Trophoblast cell (in vitro differentiated cells and primary cell): Measurements from ENCODE around the gene ZNF865.

Experiments
- DNase-seq, 2 donors: peaks; one replicate each; pipeline ENCODE4 v3.0.0-alpha.2; 2016
- H2AFZ ChIP-seq: 2 replicates; pipeline ENCODE4 v1.6.1; 2013; ENCODE audit warnings: low read length, moderate library complexity, mild to moderate bottlenecking; ENCODE audit not compliant: insufficient read depth, poor library complexity
- H2AK5ac ChIP-seq: 2 replicates; pipeline ENCODE4 v1.6.1; 2013; ENCODE audit warnings: mild to moderate bottlenecking, low read length
- H2BK120ac ChIP-seq: 2 replicates; pipeline ENCODE4 v1.6.1; 2013; ENCODE audit warnings: low read length, mild to moderate bottlenecking, moderate library complexity; ENCODE audit not compliant: insufficient read depth, poor library complexity
- H2BK12ac ChIP-seq: 2 replicates; pipeline ENCODE4 v1.6.1; 2013; ENCODE audit warnings: mild to moderate bottlenecking, low read length, moderate library complexity
- H2BK5ac ChIP-seq: 2 replicates; pipeline ENCODE4 v1.6.1; 2013; ENCODE audit warnings: low read length, low read depth, moderate library complexity, mild to moderate bottlenecking; ENCODE audit not compliant: poor library complexity
- H3K14ac ChIP-seq: 2 replicates; pipeline ENCODE4 v1.6.1; 2013; ENCODE audit warnings: mild to moderate bottlenecking, low read length
- H3K18ac ChIP-seq: 2 replicates; pipeline ENCODE4 v1.6.1; 2013; ENCODE audit warnings: mild to moderate bottlenecking, low read length
- H3K23ac ChIP-seq: 2 replicates; pipeline ENCODE4 v1.6.1; 2013; ENCODE audit warnings: low read length
- H3K27ac ChIP-seq: 2 replicates; pipeline ENCODE4 v1.5.1; 2013; ENCODE audit warnings: low read depth, mild to moderate bottlenecking, inconsistent platforms, low read length, moderate library complexity
- H3K27me3 ChIP-seq: 2 replicates; pipeline ENCODE4 v1.6.1; 2013; ENCODE audit warnings: inconsistent platforms, mild to moderate bottlenecking, low read length, moderate library complexity; ENCODE audit not compliant: insufficient read depth
- H3K36me3 ChIP-seq, 2 experiments: 1 replicate in 1 of 2; 2 replicates in 1 of 2; pipeline ENCODE4 v1.6.1; 2013; ENCODE audit warnings: low read length in 2 of 2, mild to moderate bottlenecking in 2 of 2, moderate library complexity in 1 of 2; ENCODE audit not compliant: insufficient read depth in 2 of 2, control insufficient read depth in 1 of 2
- H3K4ac ChIP-seq: 2 replicates; pipeline ENCODE4 v1.6.1; 2013; ENCODE audit warnings: low read depth, mild to moderate bottlenecking, low read length, moderate library complexity
- H3K4me1 ChIP-seq, 2 experiments: 1 replicate in 1 of 2; 2 replicates in 1 of 2; pipeline ENCODE4 v1.6.1; 2013; ENCODE audit warnings: low read length in 2 of 2, mild to moderate bottlenecking in 2 of 2, moderate library complexity in 1 of 2; ENCODE audit not compliant: insufficient read depth in 2 of 2, control insufficient read depth in 1 of 2
- H3K4me2 ChIP-seq: 2 replicates; pipeline ENCODE4 v1.6.1; 2013; ENCODE audit warnings: inconsistent platforms, mild to moderate bottlenecking, low read length, moderate library complexity
- H3K4me3 ChIP-seq: 2 replicates; pipeline ENCODE4 v1.5.1; 2013; ENCODE audit warnings: mild to moderate bottlenecking, low read depth, low read length, inconsistent platforms
- H3K79me1 ChIP-seq: one replicate; pipeline ENCODE4 v1.6.1; 2013; ENCODE audit warnings: low read length
- H3K79me2 ChIP-seq: 2 replicates; pipeline ENCODE4 v1.6.1; 2013; ENCODE audit warnings: low read length, mild to moderate bottlenecking; ENCODE audit not compliant: control insufficient read depth, insufficient read depth, poor library complexity
- H3K9ac ChIP-seq: 2 replicates; pipeline ENCODE4 v1.6.1; 2013; ENCODE audit warnings: mild to moderate bottlenecking, low read length
- H3K9me3 ChIP-seq: 2 replicates; pipeline ENCODE4 v1.6.1; 2013; ENCODE audit warnings: low read depth, mild to moderate bottlenecking, control low read depth, inconsistent platforms, low read length; ENCODE audit not compliant: insufficient read depth
- H4K12ac ChIP-seq: 2 replicates; pipeline ENCODE4 v1.6.1; 2013; ENCODE audit warnings: low read depth, mild to moderate bottlenecking, low read length, moderate library complexity
- H4K8ac ChIP-seq: 2 replicates; pipeline ENCODE4 v1.6.1; 2013; ENCODE audit warnings: low read depth, mild to moderate bottlenecking, low read length, moderate library complexity
- H4K91ac ChIP-seq: one replicate; pipeline ENCODE4 v1.6.1; 2013; ENCODE audit warnings: low read depth, mild to moderate bottlenecking, low read length, moderate library complexity
- WGBS: extraction: QIAGEN DNeasy Blood & Tissue Kit; methylation state at CpG from one replicate; pipeline ENCODE4 v1.1.7; 2013; ENCODE audit warnings: missing lambda C conversion rate; ENCODE audit not compliant: insufficient read length, insufficient coverage; ENCODE audit errors: extremely low coverage; 5-methylcytosine and 5-hydroxymethylcytosine counted together

Gene ZNF865

DNA sequence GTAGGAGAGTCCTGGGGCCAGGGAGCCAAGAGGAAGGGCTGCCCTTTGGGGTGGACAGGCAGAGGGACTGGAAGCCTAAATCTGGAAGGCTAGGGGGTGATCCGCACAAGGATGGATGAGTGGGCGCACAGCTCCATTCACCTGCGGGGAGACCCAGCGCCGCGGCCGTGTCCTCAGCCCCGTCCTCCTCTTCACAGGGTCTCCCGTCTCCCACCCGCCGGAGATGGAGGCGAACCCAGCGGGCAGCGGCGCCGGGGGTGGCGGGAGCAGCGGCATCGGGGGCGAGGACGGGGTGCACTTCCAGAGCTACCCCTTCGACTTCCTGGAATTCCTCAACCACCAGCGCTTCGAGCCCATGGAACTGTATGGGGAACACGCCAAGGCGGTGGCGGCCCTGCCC is 7.9 kb downstream of the ZNF865 start:
- H4K8ac ChIP-seq = no peak overlapping the region
- H2AFZ ChIP-seq = no peak overlapping the region
- H3K18ac ChIP-seq = no peak overlapping the region
- H4K91ac ChIP-seq = no peak overlapping the region
- H3K4me2 ChIP-seq = no peak overlapping the region
- H2BK5ac ChIP-seq = no peak overlapping the region
- no peaks in the 10 kb centered on the region for H3K79me1 ChIP-seq
- no peak overlapping the region for H3K14ac ChIP-seq
- H3K23ac ChIP-seq = no peak overlapping the region
- H3K9me3 ChIP-seq = peaks cover 7% of the 10 kb centered on the region
- H4K12ac ChIP-seq = no peak overlapping the region
- no peak overlapping the region for H2AK5ac ChIP-seq
- no peak overlapping the region for H3K4ac ChIP-seq
- H2BK12ac ChIP-seq = no peak overlapping the region
- no peak overlapping the region for H3K9ac ChIP-seq
- no peak overlapping the region for H3K4me3 ChIP-seq
- peaks cover 45 to 51% of the 10 kb centered on the region in 2 experiments for H3K36me3 ChIP-seq
- no peak for DNase-seq
- no peaks in the 10 kb centered on the region for H3K4me1 ChIP-seq
- no peaks in the 10 kb centered on the region for H3K27me3 ChIP-seq
- H2BK120ac ChIP-seq = no peak overlapping the region
- H3K79me2 ChIP-seq = no peaks in the 10 kb centered on the region
- WGBS = no CpG with 5 or more reads among the region's 27 CpGs
- no peak overlapping the region for H3K27ac ChIP-seq

DNA sequence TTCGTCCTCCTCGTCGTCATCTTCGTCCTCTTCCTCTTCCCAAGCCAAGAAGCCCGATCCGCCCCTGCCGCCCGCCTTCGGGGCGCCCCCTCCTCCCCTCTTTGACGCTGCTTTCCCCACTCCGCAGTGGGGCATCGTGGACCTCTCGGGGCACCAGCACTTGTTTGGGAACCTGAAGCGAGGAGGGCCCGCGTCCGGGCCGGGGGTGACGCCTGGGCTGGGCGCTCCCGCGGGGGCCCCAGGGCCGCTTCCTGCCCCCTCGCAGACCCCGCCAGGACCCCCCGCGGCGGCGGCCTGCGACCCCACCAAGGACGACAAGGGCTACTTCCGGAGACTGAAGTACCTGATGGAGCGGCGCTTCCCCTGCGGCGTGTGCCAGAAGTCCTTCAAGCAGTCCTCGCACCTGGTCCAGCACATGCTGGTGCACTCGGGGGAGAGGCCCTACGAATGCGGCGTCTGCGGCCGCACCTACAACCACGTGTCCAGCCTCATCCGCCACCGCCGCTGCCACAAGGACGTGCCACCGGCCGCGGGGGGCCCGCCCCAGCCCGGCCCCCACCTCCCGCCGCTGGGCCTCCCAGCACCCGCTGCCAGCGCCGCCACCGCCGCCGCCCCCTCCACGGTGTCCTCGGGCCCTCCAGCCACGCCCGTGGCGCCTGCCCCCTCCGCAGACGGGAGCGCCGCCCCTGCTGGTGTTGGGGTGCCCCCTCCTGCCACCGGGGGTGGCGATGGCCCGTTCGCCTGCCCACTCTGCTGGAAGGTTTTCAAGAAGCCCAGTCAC is 8.7 kb downstream of the ZNF865 start:
- H3K4me2 ChIP-seq = no peak overlapping the region
- no peak overlapping the region for H2BK120ac ChIP-seq
- H3K4me1 ChIP-seq = no peaks in the 10 kb centered on the region
- no peak overlapping the region for H2BK12ac ChIP-seq
- H3K4ac ChIP-seq = no peak overlapping the region
- no peak overlapping the region for H2AFZ ChIP-seq
- no peak overlapping the region for H2BK5ac ChIP-seq
- no peaks in the 10 kb centered on the region for H3K27me3 ChIP-seq
- 100% methylated on average over 5 of the region's 75 CpGs for WGBS
- no peak overlapping the region for H3K27ac ChIP-seq
- no peaks in the 10 kb centered on the region for H3K79me2 ChIP-seq
- H3K9ac ChIP-seq = no peak overlapping the region
- no peak overlapping the region for H3K4me3 ChIP-seq
- peaks cover 7% of the 10 kb centered on the region for H3K9me3 ChIP-seq
- H4K12ac ChIP-seq = no peak overlapping the region
- H2AK5ac ChIP-seq = no peak overlapping the region
- H3K18ac ChIP-seq = no peak overlapping the region
- no peaks in the 10 kb centered on the region for H3K79me1 ChIP-seq
- peaks cover 45 to 51% of the 10 kb centered on the region in 2 experiments for H3K36me3 ChIP-seq
- no peak overlapping the region for H4K91ac ChIP-seq
- no peak for DNase-seq
- no peak overlapping the region for H4K8ac ChIP-seq
- no peak overlapping the region for H3K23ac ChIP-seq
- no peak overlapping the region for H3K14ac ChIP-seq

DNA sequence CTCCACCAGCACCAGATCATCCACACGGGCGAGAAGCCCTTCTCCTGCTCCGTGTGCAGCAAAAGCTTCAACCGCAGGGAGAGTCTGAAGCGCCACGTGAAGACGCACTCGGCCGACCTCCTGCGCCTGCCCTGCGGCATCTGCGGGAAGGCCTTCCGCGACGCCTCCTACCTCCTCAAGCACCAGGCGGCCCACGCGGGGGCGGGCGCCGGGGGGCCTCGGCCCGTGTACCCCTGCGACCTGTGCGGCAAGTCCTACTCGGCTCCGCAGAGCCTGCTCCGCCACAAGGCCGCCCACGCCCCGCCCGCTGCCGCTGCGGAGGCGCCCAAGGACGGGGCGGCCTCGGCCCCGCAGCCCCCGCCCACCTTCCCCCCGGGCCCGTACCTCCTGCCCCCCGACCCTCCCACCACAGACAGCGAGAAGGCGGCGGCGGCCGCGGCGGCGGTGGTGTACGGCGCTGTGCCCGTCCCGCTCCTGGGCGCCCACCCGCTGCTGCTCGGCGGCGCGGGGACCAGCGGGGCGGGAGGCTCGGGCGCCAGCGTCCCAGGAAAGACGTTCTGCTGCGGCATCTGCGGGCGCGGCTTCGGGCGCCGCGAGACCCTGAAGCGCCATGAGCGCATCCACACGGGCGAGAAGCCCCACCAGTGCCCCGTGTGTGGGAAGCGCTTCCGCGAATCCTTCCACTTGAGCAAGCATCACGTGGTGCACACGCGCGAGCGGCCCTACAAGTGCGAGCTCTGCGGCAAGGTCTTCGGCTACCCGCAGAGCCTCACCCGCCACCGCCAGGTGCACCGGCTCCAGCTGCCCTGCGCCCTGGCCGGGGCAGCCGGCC is 9.5 kb downstream of the ZNF865 start:
- Histone ChIP-seq H3K4me3 (no peak overlapping the region), H3K27me3 (no peaks in the 10 kb centered on the region), H3K4me1 (no peaks in the 10 kb centered on the region), H2AK5ac (no peak overlapping the region), H3K4me2 (no peak overlapping the region), H2BK5ac (no peak overlapping the region), H3K9me3 (peaks cover 7% of the 10 kb centered on the region), H2AFZ (no peak overlapping the region), H3K4ac (no peak overlapping the region), H3K23ac (no peak overlapping the region), H4K8ac (no peak overlapping the region), H3K9ac (no peak overlapping the region), H4K12ac (no peak overlapping the region), H3K36me3 (peaks cover 42 to 45% of the 10 kb centered on the region in 2 experiments), H3K14ac (no peak overlapping the region), H2BK120ac (no peak overlapping the region), H3K18ac (no peak overlapping the region), H3K79me1 (no peaks in the 10 kb centered on the region), H3K27ac (no peak overlapping the region), H3K79me2 (no peaks in the 10 kb centered on the region), H2BK12ac (no peak overlapping the region), H4K91ac (no peak overlapping the region)
- WGBS = no CpG with 5 or more reads among the region's 98 CpGs
- no peak for DNase-seq

DNA sequence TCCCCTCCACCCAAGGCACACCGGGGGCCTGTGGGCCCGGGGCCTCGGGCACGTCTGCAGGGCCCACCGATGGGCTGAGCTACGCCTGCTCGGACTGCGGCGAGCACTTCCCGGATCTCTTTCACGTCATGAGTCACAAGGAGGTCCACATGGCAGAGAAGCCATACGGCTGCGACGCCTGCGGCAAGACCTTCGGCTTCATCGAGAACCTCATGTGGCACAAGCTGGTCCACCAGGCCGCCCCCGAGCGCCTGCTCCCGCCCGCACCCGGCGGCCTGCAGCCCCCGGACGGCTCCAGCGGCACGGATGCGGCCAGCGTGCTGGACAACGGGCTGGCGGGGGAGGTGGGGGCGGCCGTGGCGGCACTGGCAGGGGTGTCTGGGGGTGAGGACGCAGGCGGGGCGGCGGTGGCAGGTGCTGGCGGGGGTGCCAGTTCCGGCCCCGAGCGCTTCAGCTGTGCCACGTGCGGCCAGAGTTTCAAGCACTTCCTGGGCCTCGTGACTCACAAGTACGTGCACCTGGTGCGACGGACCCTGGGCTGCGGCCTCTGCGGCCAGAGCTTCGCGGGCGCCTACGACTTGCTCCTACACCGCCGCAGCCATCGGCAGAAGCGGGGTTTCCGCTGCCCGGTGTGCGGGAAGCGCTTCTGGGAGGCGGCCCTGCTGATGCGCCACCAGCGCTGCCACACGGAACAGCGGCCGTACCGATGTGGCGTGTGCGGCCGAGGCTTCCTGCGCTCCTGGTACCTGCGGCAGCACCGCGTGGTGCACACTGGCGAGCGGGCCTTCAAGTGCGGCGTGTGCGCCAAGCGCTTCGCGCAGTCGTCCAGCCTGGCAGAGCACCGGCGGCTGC is 10.3 kb downstream of the ZNF865 start:
- H2BK120ac ChIP-seq = no peak overlapping the region
- no peak overlapping the region for H4K12ac ChIP-seq
- H3K79me2 ChIP-seq = no peaks in the 10 kb centered on the region
- WGBS = no CpG with 5 or more reads among the region's 88 CpGs
- H2AFZ ChIP-seq = no peak overlapping the region
- no peak overlapping the region for H3K14ac ChIP-seq
- no peak overlapping the region for H3K4me3 ChIP-seq
- H2BK12ac ChIP-seq = no peak overlapping the region
- no peaks in the 10 kb centered on the region for H3K4me1 ChIP-seq
- H4K91ac ChIP-seq = no peak overlapping the region
- no peak overlapping the region for H3K23ac ChIP-seq
- no peak for DNase-seq
- no peak overlapping the region for H3K9ac ChIP-seq
- no peaks in the 10 kb centered on the region for H3K79me1 ChIP-seq
- H3K27ac ChIP-seq = no peak overlapping the region
- peaks cover 39 to 45% of the 10 kb centered on the region in 2 experiments for H3K36me3 ChIP-seq
- peaks cover 7% of the 10 kb centered on the region for H3K9me3 ChIP-seq
- H3K4me2 ChIP-seq = no peak overlapping the region
- H3K4ac ChIP-seq = no peak overlapping the region
- no peak overlapping the region for H2BK5ac ChIP-seq
- H4K8ac ChIP-seq = no peak overlapping the region
- H2AK5ac ChIP-seq = no peak overlapping the region
- no peaks in the 10 kb centered on the region for H3K27me3 ChIP-seq
- no peak overlapping the region for H3K18ac ChIP-seq
